ENCODE measurements around the gene CDC6. TPM values are rescaled to one million over a fixed set of nuclear protein-coding genes. Genes with fewer than 3 reads are reported as not detected.

Gene CDC6
- total RNA-seq, 4 donors from 2014 or later, result 0.27 to 0.75 (median 0.66) TPM; not detected in 1

DNA sequence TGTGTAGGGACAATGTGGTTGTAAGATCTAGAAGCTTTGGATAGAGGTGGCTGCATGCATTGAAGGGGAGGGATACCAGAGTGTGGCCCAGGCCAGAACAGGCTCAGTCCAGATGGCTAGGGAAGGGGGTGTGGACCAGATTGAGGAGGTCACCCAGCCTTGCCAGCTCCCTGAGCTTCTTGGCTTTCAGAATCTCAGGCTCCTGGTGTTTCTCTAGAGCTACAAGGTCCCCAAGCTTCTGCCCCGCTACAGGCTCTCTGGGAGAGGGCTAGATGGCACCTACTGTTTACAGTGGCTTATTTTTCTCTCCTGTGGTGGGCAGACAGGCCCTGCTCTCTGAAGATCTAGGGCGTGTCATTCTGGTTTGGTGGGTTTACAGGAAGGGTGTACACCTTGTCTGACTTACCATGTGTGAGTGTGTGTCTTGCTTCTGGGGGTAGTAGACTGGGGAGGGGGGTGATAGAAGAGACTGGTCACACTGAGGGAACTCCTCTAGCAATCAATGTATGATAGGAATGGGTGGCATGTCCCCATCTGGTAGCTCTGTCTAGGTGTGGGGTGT, 22.4 kb downstream of the CDC6 start:
- ATAC-seq (no peak), DNase-seq (peak in 1 of 2 donors; percentile 27)
- Histone ChIP-seq H3K4me3 (peak overlapping the region in 1 of 4 donors; percentile 45), H3K36me3 (no peaks in the 10 kb centered on the region), H3K27me3 (no peaks in the 10 kb centered on the region), H3K9me3 (no peaks in the 10 kb centered on the region), H3K27ac (peak overlapping the region; percentile 95 to 100 (median 98)), H3K4me1 (peaks cover 79 to 81% of the 10 kb centered on the region in 2 donors)
- intact Hi-C loops (cut with DNase I; ENCODE audit: low total_unique reads), result loop anchor here (1.0 to 10.0 kb wide), 2 partner anchors 34 to 295 kb away; partner anchors contain the start of gene CSF3
- TF ChIP-seq POLR2A (IDR thresholded peaks at IDR 0.05), result no peak
- TF ChIP-seq, protein P1, sequence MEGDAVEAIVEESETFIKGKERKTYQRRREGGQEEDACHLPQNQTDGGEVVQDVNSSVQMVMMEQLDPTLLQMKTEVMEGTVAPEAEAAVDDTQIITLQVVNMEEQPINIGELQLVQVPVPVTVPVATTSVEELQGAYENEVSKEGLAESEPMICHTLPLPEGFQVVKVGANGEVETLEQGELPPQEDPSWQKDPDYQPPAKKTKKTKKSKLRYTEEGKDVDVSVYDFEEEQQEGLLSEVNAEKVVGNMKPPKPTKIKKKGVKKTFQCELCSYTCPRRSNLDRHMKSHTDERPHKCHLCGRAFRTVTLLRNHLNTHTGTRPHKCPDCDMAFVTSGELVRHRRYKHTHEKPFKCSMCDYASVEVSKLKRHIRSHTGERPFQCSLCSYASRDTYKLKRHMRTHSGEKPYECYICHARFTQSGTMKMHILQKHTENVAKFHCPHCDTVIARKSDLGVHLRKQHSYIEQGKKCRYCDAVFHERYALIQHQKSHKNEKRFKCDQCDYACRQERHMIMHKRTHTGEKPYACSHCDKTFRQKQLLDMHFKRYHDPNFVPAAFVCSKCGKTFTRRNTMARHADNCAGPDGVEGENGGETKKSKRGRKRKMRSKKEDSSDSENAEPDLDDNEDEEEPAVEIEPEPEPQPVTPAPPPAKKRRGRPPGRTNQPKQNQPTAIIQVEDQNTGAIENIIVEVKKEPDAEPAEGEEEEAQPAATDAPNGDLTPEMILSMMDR (IDR thresholded peaks at IDR 0.05 in 4 of 5, conservative IDR thresholded peaks at IDR 0.05 in 1 of 5), result no peak
- in situ Hi-C loops (cut with MboI; ENCODE audit: low sequenced_read_pairs in 4 of 4), result loop anchor here in 1 of 4 donors (10.0 kb wide), 1 partner anchor 105 kb away; the partner anchor contains the start of gene TOP2A

DNA sequence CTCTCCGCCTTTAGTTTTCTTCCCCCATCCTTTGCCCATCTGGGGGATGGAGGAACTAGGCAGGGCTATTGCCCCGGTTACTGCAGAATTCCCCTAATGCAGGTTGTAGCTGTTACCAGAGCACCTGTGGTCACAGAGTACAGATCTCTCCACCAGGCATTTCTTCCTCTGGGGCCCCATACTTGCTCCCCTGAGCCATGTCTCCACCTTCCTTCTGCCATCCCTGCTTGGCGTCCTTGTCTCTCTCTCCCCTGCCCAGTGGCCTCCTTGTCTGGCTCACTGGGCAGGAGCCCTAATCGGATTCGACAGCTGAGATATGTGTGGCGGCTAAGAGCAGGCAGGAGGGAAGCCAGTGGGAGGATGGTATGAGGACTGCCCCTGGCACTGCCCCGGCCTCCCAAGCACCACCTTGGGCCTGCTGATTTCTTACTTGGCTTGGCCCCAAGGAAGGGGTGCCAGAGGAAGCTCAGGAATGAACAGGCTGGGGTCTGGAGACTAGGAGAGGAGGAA, 23.3 kb downstream of the CDC6 start:
- ATAC-seq, result peak; percentile 13 to 29
- TF ChIP-seq POLR2A (IDR thresholded peaks at IDR 0.05), result no peak
- TF ChIP-seq, protein P1 (IDR thresholded peaks at IDR 0.05 in 4 of 5, conservative IDR thresholded peaks at IDR 0.05 in 1 of 5), result no peak
- peak in 1 of 2 donors; percentile 77 for DNase-seq
- Histone ChIP-seq H3K27ac (peak overlapping the region; percentile 95 to 100 (median 98)), H3K9me3 (no peaks in the 10 kb centered on the region), H3K27me3 (no peaks in the 10 kb centered on the region), H3K36me3 (no peaks in the 10 kb centered on the region), H3K4me1 (peaks cover 88 to 90% of the 10 kb centered on the region in 2 donors), H3K4me3 (no peak overlapping the region)
- intact Hi-C loops (cut with DNase I; ENCODE audit: low total_unique reads), result loop anchor here (10.0 kb wide), 1 partner anchor 296 kb away; the partner anchor contains the start of gene CSF3
- in situ Hi-C loops (cut with MboI; ENCODE audit: low sequenced_read_pairs in 4 of 4), result no loop called here

DNA sequence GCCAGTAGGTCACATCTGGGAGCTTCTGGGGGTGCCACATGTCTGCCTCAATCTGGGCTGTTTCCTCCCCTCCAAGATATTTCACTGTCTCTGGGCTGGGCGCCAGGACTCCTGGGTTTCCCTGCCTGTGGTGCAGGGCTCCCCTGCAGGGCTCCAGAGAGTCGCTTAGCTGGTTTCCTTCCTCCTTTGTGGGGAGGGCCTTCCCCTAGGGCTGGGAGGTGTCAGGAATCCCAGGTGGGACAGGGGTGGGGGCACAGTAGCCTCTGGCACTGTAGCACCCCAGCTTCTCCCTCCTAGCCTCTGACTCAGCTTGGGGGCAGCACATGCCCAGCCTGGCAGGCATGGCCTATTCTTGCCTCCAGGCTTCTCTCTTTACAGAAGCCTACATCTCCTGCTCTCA, 23.9 kb downstream of the CDC6 start:
- in situ Hi-C loops (cut with MboI; ENCODE audit: low sequenced_read_pairs in 4 of 4) (no loop called here), intact Hi-C loops (cut with DNase I; ENCODE audit: low total_unique reads) (loop anchor here (10.0 kb wide), 1 partner anchor 297 kb away; the partner anchor contains the start of gene CSF3)
- DNase-seq (peak in 1 of 2 donors; percentile 78), ATAC-seq (peak; percentile 50 to 60)
- no peaks in the 10 kb centered on the region for H3K9me3 ChIP-seq
- H3K27me3 ChIP-seq, result no peaks in the 10 kb centered on the region
- H3K36me3 ChIP-seq, result no peaks in the 10 kb centered on the region
- H3K4me1 ChIP-seq, result peaks cover 95 to 97% of the 10 kb centered on the region in 2 donors
- no peak overlapping the region for H3K4me3 ChIP-seq
- peak overlapping the region; percentile 95 to 100 (median 98) for H3K27ac ChIP-seq
- TF ChIP-seq, protein P1 (IDR thresholded peaks at IDR 0.05 in 4 of 5, conservative IDR thresholded peaks at IDR 0.05 in 1 of 5), result peak in 2 of 5 experiments; percentile 5 to 7
- no peak for TF ChIP-seq POLR2A (IDR thresholded peaks at IDR 0.05)

DNA sequence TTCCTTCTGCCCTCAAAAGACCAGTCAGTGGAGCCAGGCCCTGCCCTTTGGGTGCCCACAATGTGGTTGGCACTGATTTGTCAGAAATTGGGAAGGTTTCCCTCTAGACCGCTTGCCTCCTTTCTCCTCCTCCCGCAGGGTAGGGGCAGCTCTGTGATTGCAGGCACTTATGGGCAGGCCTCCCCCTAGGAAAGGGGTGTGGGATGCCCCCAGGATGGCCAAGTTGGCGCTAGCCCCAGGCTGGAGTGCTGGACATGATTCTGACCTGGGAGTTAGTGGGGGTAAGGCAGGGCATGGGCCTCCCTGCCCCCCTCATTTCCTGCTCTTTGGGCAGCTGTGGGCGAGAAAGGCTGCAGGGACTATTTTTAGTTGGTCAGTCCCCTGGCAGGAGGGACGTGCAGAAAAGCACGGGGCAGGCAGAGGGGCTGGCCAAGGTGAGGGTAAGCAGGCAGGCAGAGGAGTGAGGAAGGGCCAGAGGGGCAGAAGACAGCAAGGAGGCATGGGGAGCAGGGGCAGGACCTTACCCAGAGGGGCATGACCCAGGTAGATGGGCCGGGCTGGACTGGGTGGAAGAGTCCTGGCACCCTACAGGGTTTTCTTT, 24.6 kb downstream of the CDC6 start:
- in situ Hi-C loops (cut with MboI; ENCODE audit: low sequenced_read_pairs in 4 of 4), result no loop called here
- ATAC-seq, result peak; percentile 54 to 63

More for the DNA sequence above, 24.6 kb downstream of the CDC6 start:
- intact Hi-C loops (cut with DNase I; ENCODE audit: low total_unique reads), result loop anchor here (10.0 kb wide), 1 partner anchor 297 kb away; the partner anchor contains the start of gene CSF3
- TF ChIP-seq, protein P1 (IDR thresholded peaks at IDR 0.05 in 4 of 5, conservative IDR thresholded peaks at IDR 0.05 in 1 of 5), result peak in 2 of 5 experiments; percentile 6 to 8
- peak; percentile 84 to 85 for TF ChIP-seq POLR2A (IDR thresholded peaks at IDR 0.05)
- H3K9me3 ChIP-seq, result no peaks in the 10 kb centered on the region
- H3K27me3 ChIP-seq, result no peaks in the 10 kb centered on the region
- H3K4me1 ChIP-seq, result peaks cover 96 to 98% of the 10 kb centered on the region in 2 donors
- H3K36me3 ChIP-seq, result no peaks in the 10 kb centered on the region
- H3K27ac ChIP-seq, result peak overlapping the region; percentile 95 to 100 (median 98)
- peak overlapping the region in 2 of 4 donors; percentile 2 to 18 for H3K4me3 ChIP-seq
- peak; percentile 85 to 94 for DNase-seq

All from gastrocnemius medialis (tissue), 4 donors.